ENCODE results near the gene TBC1D5.

- no peak for TF ChIP-seq GATA2 (IDR thresholded peaks at IDR 0.05; ENCODE audit: low read depth, low read length)
- no peak for TF ChIP-seq GATA3 (IDR thresholded peaks at IDR 0.05; ENCODE audit: low read depth, low read length)
Measured at GRCh38 chr3:17664923-17665322, 77.5 kb downstream of the TBC1D5 start.
